Osteocyte (in vitro differentiated cells): ENCODE measurements around the gene CHST13. TPM values are rescaled to one million over a fixed set of nuclear protein-coding genes. Genes with fewer than 3 reads are reported as not detected.

Experiments used
- DNase-seq: peaks from one replicate; pipeline ENCODE4 v3.0.0; 2021; ENCODE audit warnings: mixed read lengths; ENCODE audit not compliant: unreplicated experiment; ENCODE audit errors: extremely low spot score
- H3K27ac Mint-ChIP-seq: one replicate; pipeline ENCODE4 v1.8.0; 2021; ENCODE audit warnings: mild to moderate bottlenecking, mixed read lengths; ENCODE audit not compliant: unreplicated experiment
- H3K27me3 Mint-ChIP-seq: one replicate; pipeline ENCODE4 v1.8.0; 2021; ENCODE audit warnings: mixed read lengths; ENCODE audit not compliant: unreplicated experiment
- H3K36me3 Mint-ChIP-seq: one replicate; pipeline ENCODE4 v1.8.0; 2021; ENCODE audit warnings: mixed read lengths; ENCODE audit not compliant: unreplicated experiment
- H3K4me1 Mint-ChIP-seq: one replicate; pipeline ENCODE4 v1.8.0; 2021; ENCODE audit warnings: mixed read lengths; ENCODE audit not compliant: unreplicated experiment
- H3K4me3 Mint-ChIP-seq: one replicate; pipeline ENCODE4 v1.8.0; 2021; ENCODE audit warnings: mild to moderate bottlenecking, moderate library complexity, mixed read lengths; ENCODE audit not compliant: unreplicated experiment
- H3K9me3 Mint-ChIP-seq: one replicate; pipeline ENCODE4 v1.8.0; 2021; ENCODE audit warnings: mixed read lengths; ENCODE audit not compliant: unreplicated experiment
- CTCF ChIP-seq: fragments of 200-600 bp; sonication (generic); IDR thresholded peaks from 2 replicates; pipeline ENCODE4 v1.5.0; 2021; ENCODE audit warnings: antibody characterized with exemption, mild to moderate bottlenecking, moderate library complexity
- total RNA-seq: library from RNA; stranded (reverse); gene quantifications from 2 replicates; pipeline ENCODE4 v1.2.1, GENCODE V29; 2021

Gene CHST13
- total RNA-seq, 1 donor from 2014 or later, result not detected

GRCh38 chr3:126477061-126477380 is 46.9 kb upstream of the CHST13 start:
- no peaks in the 10 kb centered on the region for H3K27me3 Mint-ChIP-seq
- H3K36me3 Mint-ChIP-seq, result peaks cover 5% of the 10 kb centered on the region
- peak overlapping the region; percentile 57 for H3K27ac Mint-ChIP-seq
- no peaks in the 10 kb centered on the region for H3K9me3 Mint-ChIP-seq
- peaks cover 41% of the 10 kb centered on the region for H3K4me1 Mint-ChIP-seq
- no peak for TF ChIP-seq CTCF
- no peak for DNase-seq
- peak overlapping the region; percentile 44 for H3K4me3 Mint-ChIP-seq

- H3K27ac Mint-ChIP-seq, result no peak overlapping the region
- no peak overlapping the region for H3K4me3 Mint-ChIP-seq
- DNase-seq, result no peak
- no peak for TF ChIP-seq CTCF
- H3K27me3 Mint-ChIP-seq, result no peaks in the 10 kb centered on the region
- H3K9me3 Mint-ChIP-seq, result no peaks in the 10 kb centered on the region
- no peaks in the 10 kb centered on the region for H3K36me3 Mint-ChIP-seq
- peaks cover 24% of the 10 kb centered on the region for H3K4me1 Mint-ChIP-seq
Observed at GRCh38 chr3:126478581-126479310, 45.2 kb upstream of the CHST13 start.

- Mint-ChIP-seq H3K4me1 (peaks cover 15% of the 10 kb centered on the region), H3K27me3 (no peaks in the 10 kb centered on the region), H3K4me3 (no peak overlapping the region), H3K9me3 (no peaks in the 10 kb centered on the region), H3K27ac (no peak overlapping the region), H3K36me3 (no peaks in the 10 kb centered on the region)
- no peak for TF ChIP-seq CTCF
- DNase-seq, result no peak
Observed at GRCh38 chr3:126479642-126480041, 44.3 kb upstream of the CHST13 start.

DNA sequence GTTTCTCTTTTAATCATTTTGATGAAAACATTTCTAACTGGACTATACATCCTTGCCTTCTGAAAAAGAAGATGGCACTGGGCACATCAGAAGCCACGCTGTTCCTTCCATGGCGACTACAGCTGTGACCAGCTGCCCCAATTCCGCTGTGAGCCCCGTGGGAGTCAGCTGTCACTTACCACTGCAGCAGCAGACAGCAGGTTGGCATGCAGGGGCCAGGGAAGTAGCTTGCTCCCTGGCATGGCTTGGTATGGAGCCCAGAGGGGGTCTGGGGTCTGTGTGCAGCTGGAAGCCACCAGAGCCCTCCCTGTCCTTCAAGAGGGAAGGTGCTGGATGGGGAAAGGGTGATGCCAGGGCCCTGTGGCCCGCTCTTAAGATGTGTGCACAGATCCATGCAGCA is 43.7 kb upstream of the CHST13 start:
- no peaks in the 10 kb centered on the region for H3K27me3 Mint-ChIP-seq
- peaks cover 14% of the 10 kb centered on the region for H3K4me1 Mint-ChIP-seq
- no peak for DNase-seq
- H3K4me3 Mint-ChIP-seq, result no peak overlapping the region
- no peaks in the 10 kb centered on the region for H3K9me3 Mint-ChIP-seq
- no peak overlapping the region for H3K27ac Mint-ChIP-seq
- no peaks in the 10 kb centered on the region for H3K36me3 Mint-ChIP-seq
- TF ChIP-seq CTCF, result no peak

GRCh38 chr3:126480861-126481260 is 43.1 kb upstream of the CHST13 start:
- Mint-ChIP-seq H3K36me3 (no peaks in the 10 kb centered on the region), H3K4me3 (no peak overlapping the region), H3K27me3 (no peaks in the 10 kb centered on the region), H3K9me3 (no peaks in the 10 kb centered on the region), H3K27ac (no peak overlapping the region), H3K4me1 (peaks cover 14% of the 10 kb centered on the region)
- no peak for DNase-seq
- no peak for TF ChIP-seq CTCF
